Caco-2 (cell line): Measurements from ENCODE around the gene FUT6. TPM values are rescaled to one million over a fixed set of nuclear protein-coding genes. Genes with fewer than 3 reads are reported as not detected.
"Not testable (repeated sequence)": the region's sequence is repeated elsewhere in the genome, so short reads cannot be mapped to it uniquely, and the experiment has no call there.

ENCODE experiments used
- BruUV-seq: library from RNA; stranded (reverse); fragments of 400-500 nt; replicated peaks from 2 replicates; lab custom pipeline; 2021; lab: Mats Ljungman, UMichigan
- CTCF ChIA-PET: fragments of 300-600 bp; sonication (Branson Sonifier 250); formaldehyde crosslinking; loops from one replicate; lab custom pipeline; 2022; ENCODE audit warnings: antibody characterized with exemption; lab: Charles Lee
- POLR2A ChIA-PET: fragments of 300-600 bp; sonication (Branson Sonifier 250); formaldehyde crosslinking; loops from one replicate; lab custom pipeline; 2022; ENCODE audit warnings: antibody characterized with exemption; lab: Charles Lee
- DNase-seq, 2 experiments: peaks; one replicate each; pipeline versions ENCODE4 v3.0.0 to v3.0.0-alpha.2; 2020 to 2022
- H3K27me3 ChIP-seq: replicated peaks from 2 replicates; pipeline ENCODE4 v1.6.0; 2011; ENCODE audit warnings: low read length; ENCODE audit not compliant: control insufficient read depth, insufficient read depth
- H3K36me3 ChIP-seq: 2 replicates; pipeline ENCODE4 v1.5.1; 2011; ENCODE audit warnings: low read length; ENCODE audit not compliant: control insufficient read depth, insufficient read depth
- H3K4me1 ChIP-seq: fragments of 250-450 bp; sonication (Bioruptor Pico); 2 replicates; pipeline ENCODE4 v1.5.1; 2020; ENCODE audit warnings: mild to moderate bottlenecking
- H3K4me3 ChIP-seq: 2 replicates; pipeline ENCODE4 v1.5.1; 2011; ENCODE audit warnings: low read depth, mild to moderate bottlenecking, control low read depth, low read length
- H3K9me3 ChIP-seq: fragments of 250-450 bp; sonication (Bioruptor Pico); 2 replicates; pipeline ENCODE4 v1.5.1; 2020; ENCODE audit warnings: mild to moderate bottlenecking, moderate library complexity
- H3K27ac Mint-ChIP-seq: one replicate; pipeline ENCODE4 v1.8.0; 2022; ENCODE audit warnings: mixed read lengths; ENCODE audit not compliant: unreplicated experiment
- H3K27me3 Mint-ChIP-seq: one replicate; pipeline ENCODE4 v1.8.0; 2022; ENCODE audit warnings: mixed read lengths; ENCODE audit not compliant: insufficient read depth, unreplicated experiment
- H3K36me3 Mint-ChIP-seq: one replicate; pipeline ENCODE4 v1.8.0; 2022; ENCODE audit warnings: mild to moderate bottlenecking, mixed read lengths; ENCODE audit not compliant: insufficient read depth, unreplicated experiment
- H3K4me1 Mint-ChIP-seq: one replicate; pipeline ENCODE4 v1.8.0; 2022; ENCODE audit warnings: low read depth, mixed read lengths; ENCODE audit not compliant: unreplicated experiment
- H3K4me3 Mint-ChIP-seq: one replicate; pipeline ENCODE4 v1.8.0; 2022; ENCODE audit warnings: mild to moderate bottlenecking, moderate library complexity, mixed read lengths; ENCODE audit not compliant: unreplicated experiment
- H3K9me3 Mint-ChIP-seq: one replicate; pipeline ENCODE4 v1.8.0; 2022; ENCODE audit warnings: mixed read lengths; ENCODE audit not compliant: unreplicated experiment
- intact Hi-C: fragments of 100-400 bp; cut with micrococcal nuclease; formaldehyde crosslinking; loops from one replicate; pipeline ENCODE4 v1.10.0; 2022; ENCODE audit not compliant: unreplicated experiment
- total RNA-seq: library from RNA; stranded (reverse); gene quantifications from 2 replicates; pipeline ENCODE4 v1.2.3, GENCODE V29; 2022
- TF ChIP-seq, protein P1 (sequence below), 2 experiments: fragments of 200-600 bp in 1 of 2; IDR thresholded peaks; 1 replicate in 1 of 2; 2 replicates in 1 of 2; pipeline versions ENCODE4 v1.5.1 to v1.8.0; 2011 to 2022; ENCODE audit warnings: antibody characterized with exemption in 1 of 2, control low read depth in 1 of 2, inconsistent platforms in 1 of 2, low read depth in 1 of 2, low read length in 1 of 2, mild to moderate bottlenecking in 1 of 2, moderate library complexity in 1 of 2; ENCODE audit not compliant: insufficient read depth in 1 of 2, severe bottlenecking in 1 of 2, unreplicated experiment in 1 of 2

The FUT6 gene
- total RNA-seq, 1 experiment from 2014 or later: not detected

DNA sequence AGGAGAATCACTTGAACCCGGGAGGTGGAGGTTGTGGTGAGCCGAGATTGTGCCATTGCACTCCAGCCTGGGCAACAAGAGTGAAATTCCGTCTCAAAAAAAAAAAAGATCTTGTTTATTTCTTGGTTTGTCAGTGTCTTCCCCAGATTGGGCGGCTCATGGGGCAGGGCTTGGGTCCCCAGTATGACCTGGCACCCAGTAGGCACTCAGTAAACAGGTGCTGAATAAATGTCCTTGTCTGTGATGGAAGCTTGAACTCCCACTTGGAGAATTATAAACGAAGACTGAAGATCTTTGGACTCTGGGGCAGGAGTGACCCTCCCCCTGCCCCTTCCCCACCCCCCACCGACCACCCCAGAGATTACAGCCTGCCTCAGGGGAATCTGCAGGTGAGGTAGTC lies 40.7 kb upstream of the FUT6 start:
- peaks cover 46% of the 10 kb centered on the region for H3K4me1 ChIP-seq
- DNase-seq: no peak
- POLR2A ChIA-PET: interaction anchor here (0.8 to 1.0 kb wide), 2 partner anchors 24 to 52 kb away, joined by 4 to 10 read pairs; partner anchors contain the start of gene VMAC
- no peak overlapping the region for H3K4me3 ChIP-seq
- intact Hi-C loops: no loop called here
- H3K4me1 Mint-ChIP-seq: no peaks in the 10 kb centered on the region
- H3K4me3 Mint-ChIP-seq: peak overlapping the region; percentile 37
- H3K9me3 ChIP-seq: no peaks in the 10 kb centered on the region
- no peaks in the 10 kb centered on the region for H3K36me3 Mint-ChIP-seq
- H3K27ac Mint-ChIP-seq: peak overlapping the region; percentile 29
- no peaks in the 10 kb centered on the region for H3K9me3 Mint-ChIP-seq
- BruUV-seq: no TSS peak
- no peaks in the 10 kb centered on the region for H3K27me3 Mint-ChIP-seq
- TF ChIP-seq, protein P1, sequence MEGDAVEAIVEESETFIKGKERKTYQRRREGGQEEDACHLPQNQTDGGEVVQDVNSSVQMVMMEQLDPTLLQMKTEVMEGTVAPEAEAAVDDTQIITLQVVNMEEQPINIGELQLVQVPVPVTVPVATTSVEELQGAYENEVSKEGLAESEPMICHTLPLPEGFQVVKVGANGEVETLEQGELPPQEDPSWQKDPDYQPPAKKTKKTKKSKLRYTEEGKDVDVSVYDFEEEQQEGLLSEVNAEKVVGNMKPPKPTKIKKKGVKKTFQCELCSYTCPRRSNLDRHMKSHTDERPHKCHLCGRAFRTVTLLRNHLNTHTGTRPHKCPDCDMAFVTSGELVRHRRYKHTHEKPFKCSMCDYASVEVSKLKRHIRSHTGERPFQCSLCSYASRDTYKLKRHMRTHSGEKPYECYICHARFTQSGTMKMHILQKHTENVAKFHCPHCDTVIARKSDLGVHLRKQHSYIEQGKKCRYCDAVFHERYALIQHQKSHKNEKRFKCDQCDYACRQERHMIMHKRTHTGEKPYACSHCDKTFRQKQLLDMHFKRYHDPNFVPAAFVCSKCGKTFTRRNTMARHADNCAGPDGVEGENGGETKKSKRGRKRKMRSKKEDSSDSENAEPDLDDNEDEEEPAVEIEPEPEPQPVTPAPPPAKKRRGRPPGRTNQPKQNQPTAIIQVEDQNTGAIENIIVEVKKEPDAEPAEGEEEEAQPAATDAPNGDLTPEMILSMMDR (IDR thresholded peaks at IDR 0.05; ENCODE audit: insufficient read depth in 1 of 2, low read depth in 1 of 2, low read length in 1 of 2, severe bottlenecking in 1 of 2, unreplicated experiment in 1 of 2): no peak
- no peaks in the 10 kb centered on the region for H3K36me3 ChIP-seq
- CTCF ChIA-PET: interaction anchor here (0.6 kb wide), 2 partner anchors 19 to 654 kb away, joined by 4 read pairs; no protein-coding TSS in a partner anchor
- H3K27me3 ChIP-seq: no peaks in the 10 kb centered on the region

DNA sequence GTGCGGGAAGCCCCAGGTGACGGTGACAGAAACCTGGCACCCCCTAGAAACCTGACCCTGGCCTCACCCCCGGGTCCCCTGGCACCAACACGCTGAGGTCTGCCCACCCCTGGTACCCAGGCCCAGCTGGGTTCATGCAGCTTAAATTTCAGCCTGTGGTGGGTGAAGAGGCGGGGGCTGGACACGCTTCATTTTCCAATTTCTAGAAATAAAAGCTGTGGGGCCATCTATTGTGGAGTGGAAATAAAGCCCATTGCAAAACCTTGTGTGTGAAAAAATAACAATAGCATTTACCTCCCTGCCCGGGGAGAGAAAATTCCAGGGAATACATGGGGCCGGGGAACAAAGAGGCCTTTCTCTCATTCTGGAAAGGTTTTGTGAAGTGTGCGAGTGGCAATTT lies 38.4 kb upstream of the FUT6 start:
- intact Hi-C loops: no loop called here
- no peak for DNase-seq
- Mint-ChIP-seq H3K4me1 (no peaks in the 10 kb centered on the region), H3K27ac (no peak overlapping the region), H3K36me3 (no peaks in the 10 kb centered on the region), H3K4me3 (no peak overlapping the region), H3K9me3 (no peaks in the 10 kb centered on the region), H3K27me3 (no peaks in the 10 kb centered on the region)
- Histone ChIP-seq H3K4me3 (no peak overlapping the region), H3K27me3 (no peaks in the 10 kb centered on the region), H3K4me1 (peaks cover 50% of the 10 kb centered on the region), H3K9me3 (no peaks in the 10 kb centered on the region), H3K36me3 (no peaks in the 10 kb centered on the region)
- CTCF ChIA-PET: no interaction called here
- POLR2A ChIA-PET: no interaction called here
- TF ChIP-seq, protein P1 (IDR thresholded peaks at IDR 0.05; ENCODE audit: insufficient read depth in 1 of 2, low read depth in 1 of 2, low read length in 1 of 2, severe bottlenecking in 1 of 2, unreplicated experiment in 1 of 2): no peak
- BruUV-seq: no TSS peak

DNA sequence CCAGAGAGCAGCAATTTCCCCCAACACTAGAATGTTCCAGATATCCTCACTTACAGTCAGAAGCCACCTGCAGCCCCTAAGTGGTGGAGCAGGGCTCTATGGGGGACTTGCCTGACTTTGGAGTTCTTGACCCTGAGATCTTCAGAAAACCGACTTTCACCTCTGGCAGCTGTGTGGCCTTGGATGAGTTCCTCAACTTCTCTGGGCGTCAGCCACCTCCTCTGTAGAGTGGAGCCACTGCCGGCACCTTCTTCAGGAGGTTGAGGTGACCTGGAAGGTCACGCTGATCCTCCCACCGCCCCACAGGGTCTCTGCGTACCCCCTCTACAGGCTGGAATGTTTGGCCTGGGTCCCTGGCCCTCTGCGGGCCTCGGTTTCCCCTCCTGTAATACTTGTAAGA lies 37.9 kb upstream of the FUT6 start:
- H3K27ac Mint-ChIP-seq: no peak overlapping the region
- no peaks in the 10 kb centered on the region for H3K9me3 ChIP-seq
- no peaks in the 10 kb centered on the region for H3K4me1 Mint-ChIP-seq
- no peaks in the 10 kb centered on the region for H3K27me3 ChIP-seq
- no TSS peak for BruUV-seq
- POLR2A ChIA-PET: no interaction called here
- no peaks in the 10 kb centered on the region for H3K36me3 Mint-ChIP-seq
- TF ChIP-seq, protein P1 (IDR thresholded peaks at IDR 0.05; ENCODE audit: insufficient read depth in 1 of 2, low read depth in 1 of 2, low read length in 1 of 2, severe bottlenecking in 1 of 2, unreplicated experiment in 1 of 2): no peak
- H3K36me3 ChIP-seq: no peaks in the 10 kb centered on the region
- CTCF ChIA-PET: no interaction called here
- H3K4me3 ChIP-seq: no peak overlapping the region
- H3K4me3 Mint-ChIP-seq: no peak overlapping the region
- H3K4me1 ChIP-seq: peaks cover 51% of the 10 kb centered on the region
- intact Hi-C loops: no loop called here
- DNase-seq: no peak
- H3K9me3 Mint-ChIP-seq: no peaks in the 10 kb centered on the region
- no peaks in the 10 kb centered on the region for H3K27me3 Mint-ChIP-seq

GRCh38 chr19:5874496-5874895 lies 35.0 kb upstream of the FUT6 start:
- H3K4me1 Mint-ChIP-seq, H3K27me3 ChIP-seq, H3K36me3 Mint-ChIP-seq, H3K9me3 ChIP-seq, H3K27me3 Mint-ChIP-seq, intact Hi-C loops, POLR2A ChIA-PET, CTCF ChIA-PET, H3K4me3 Mint-ChIP-seq, H3K27ac Mint-ChIP-seq, H3K9me3 Mint-ChIP-seq, DNase-seq, H3K4me3 ChIP-seq, H3K36me3 ChIP-seq, BruUV-seq: not testable (repeated sequence)
- H3K4me1 ChIP-seq: peaks cover 35% of the 10 kb centered on the region
